RWPE2 (cell line): ENCODE results near the gene WAPL.
"Not testable (repeated sequence)": the region's sequence is repeated elsewhere in the genome, so short reads cannot be mapped to it uniquely, and the experiment has no call there.

Experiments used
- ATAC-seq: fragments of 200-7000 bp; cut with Tn5 transposase; 3 replicates; pipeline ENCODE4 v1.9.1; 2021; ENCODE audit warnings: low read depth
- DNase-seq: peaks from one replicate; pipeline ENCODE4 v3.0.0-alpha.2; 2020; ENCODE audit warnings: low spot score
- H3K27ac ChIP-seq: fragments of 450-650 bp; 2 replicates; pipeline ENCODE4 v1.5.1; 2017; ENCODE audit warnings: mild to moderate bottlenecking; ENCODE audit not compliant: poor library complexity, severe bottlenecking
- H3K27me3 ChIP-seq: fragments of 250-450 bp; sonication (Bioruptor Pico); 2 replicates; pipeline ENCODE4 v1.5.1; 2021; ENCODE audit warnings: mild to moderate bottlenecking, moderate library complexity; ENCODE audit not compliant: insufficient read depth, poor library complexity, severe bottlenecking
- H3K36me3 ChIP-seq: fragments of 250-450 bp; sonication (Bioruptor Pico); 2 replicates; pipeline ENCODE4 v1.5.1; 2020; ENCODE audit warnings: low read depth, mild to moderate bottlenecking, moderate library complexity
- H3K4me1 ChIP-seq: fragments of 250-450 bp; sonication (Bioruptor Pico); 2 replicates; pipeline ENCODE4 v1.5.1; 2021; ENCODE audit warnings: mild to moderate bottlenecking, moderate library complexity; ENCODE audit not compliant: insufficient read depth, poor library complexity, severe bottlenecking
- H3K4me3 ChIP-seq: fragments of 250-450 bp; sonication (Bioruptor Pico); 2 replicates; pipeline ENCODE4 v1.5.1; 2021; ENCODE audit warnings: mild to moderate bottlenecking, moderate library complexity; ENCODE audit not compliant: severe bottlenecking
- H3K9me3 ChIP-seq: fragments of 250-450 bp; sonication (Bioruptor Pico); 2 replicates; pipeline ENCODE4 v1.5.1; 2021; ENCODE audit warnings: mild to moderate bottlenecking, moderate library complexity; ENCODE audit not compliant: severe bottlenecking
- CTCF ChIP-seq: fragments of 450-650 bp; IDR thresholded peaks from one replicate; pipeline ENCODE4 v1.5.1; 2017; ENCODE audit warnings: mild to moderate bottlenecking, moderate library complexity; ENCODE audit not compliant: poor library complexity, severe bottlenecking

The WAPL gene

GRCh38 chr10:86521678-86522509 is at the start of gene WAPL:
WAPL (minus strand) TSS chr10:86521792; CDS start chr10:86518069, 3,723 bp downstream.
- Histone ChIP-seq H3K27ac (peak within 1 kb of the TSS; percentile 81), H3K27me3 (no peaks in the 10 kb centered on the region), H3K9me3 (no peaks in the 10 kb centered on the region), H3K4me3 (peak within 1 kb of the TSS; percentile 89), H3K4me1 (peaks cover 23% of the 10 kb centered on the region), H3K36me3 (peaks cover 33% of the 10 kb centered on the region)
- no peak for TF ChIP-seq CTCF
- DNase-seq, result peak; percentile 94
- ATAC-seq, result peak; percentile 94

GRCh38 chr10:86569335-86569734 is 47.7 kb upstream of the WAPL start:
- H3K4me3 ChIP-seq, result no peak overlapping the region
- no peaks in the 10 kb centered on the region for H3K27me3 ChIP-seq
- H3K27ac ChIP-seq, result no peak overlapping the region
- H3K9me3 ChIP-seq, result no peaks in the 10 kb centered on the region
- H3K4me1 ChIP-seq, result no peaks in the 10 kb centered on the region
- DNase-seq (no peak), ATAC-seq (no peak)
- no peak for TF ChIP-seq CTCF
- no peaks in the 10 kb centered on the region for H3K36me3 ChIP-seq

GRCh38 chr10:86566518-86566917 is 44.9 kb upstream of the WAPL start:
- H3K9me3 ChIP-seq, result not testable (repeated sequence)

GRCh38 chr10:86563338-86563737 is 41.7 kb upstream of the WAPL start:
- DNase-seq, H3K4me3 ChIP-seq, H3K36me3 ChIP-seq, ATAC-seq, H3K4me1 ChIP-seq, H3K9me3 ChIP-seq, H3K27me3 ChIP-seq, H3K27ac ChIP-seq: not testable (repeated sequence)

More at GRCh38 chr10:86566518-86566917, 44.9 kb upstream of the WAPL start:
- H3K27ac ChIP-seq, H3K36me3 ChIP-seq, H3K27me3 ChIP-seq, H3K4me1 ChIP-seq, DNase-seq, H3K4me3 ChIP-seq, ATAC-seq: not testable (repeated sequence)

GRCh38 chr10:86558695-86559094 is 37.1 kb upstream of the WAPL start:
- H3K27me3 ChIP-seq, H3K36me3 ChIP-seq, ATAC-seq, H3K4me3 ChIP-seq, DNase-seq, H3K9me3 ChIP-seq, H3K4me1 ChIP-seq, H3K27ac ChIP-seq: not testable (repeated sequence)

GRCh38 chr10:86556933-86557649 is 35.5 kb upstream of the WAPL start:
- Histone ChIP-seq H3K9me3 (no peaks in the 10 kb centered on the region), H3K27ac (no peak overlapping the region)

More at GRCh38 chr10:86556933-86557649, 35.5 kb upstream of the WAPL start:
- Histone ChIP-seq H3K27me3 (no peaks in the 10 kb centered on the region), H3K36me3 (no peaks in the 10 kb centered on the region), H3K4me1 (no peaks in the 10 kb centered on the region), H3K4me3 (no peak overlapping the region)
- no peak for TF ChIP-seq CTCF
- DNase-seq (no peak), ATAC-seq (no peak)
